ENCODE data around the gene SLC6A18.

The SLC6A18 gene

GRCh38 chr5:1204693-1205242, 20.4 kb upstream of the SLC6A18 start:
- DNase-seq, result no peak

- DNase-seq, result no peak
Observed at GRCh38 chr5:1205255-1206180, 19.7 kb upstream of the SLC6A18 start.

- no peak for DNase-seq
Observed at GRCh38 chr5:1206521-1207412, 18.4 kb upstream of the SLC6A18 start.

GRCh38 chr5:1207555-1207954, 17.6 kb upstream of the SLC6A18 start:
- DNase-seq, result no peak

GRCh38 chr5:1208221-1208742, 16.9 kb upstream of the SLC6A18 start:
- no peak for DNase-seq

- DNase-seq, result peak; percentile 10
Observed at GRCh38 chr5:1208743-1209488, 16.3 kb upstream of the SLC6A18 start.

GRCh38 chr5:1209489-1209852, 15.7 kb upstream of the SLC6A18 start:
- DNase-seq, result no peak

GRCh38 chr5:1209896-1210776, 15.0 kb upstream of the SLC6A18 start:
- DNase-seq, result no peak

GRCh38 chr5:1210832-1211251, 14.3 kb upstream of the SLC6A18 start:
- DNase-seq, result no peak

- DNase-seq, result no peak
Observed at GRCh38 chr5:1211701-1212100, 13.5 kb upstream of the SLC6A18 start.

- no peak for DNase-seq
Observed at GRCh38 chr5:1212271-1212670, 12.9 kb upstream of the SLC6A18 start.

- no peak for DNase-seq
Observed at GRCh38 chr5:1212881-1213280, 12.3 kb upstream of the SLC6A18 start.

GRCh38 chr5:1213508-1214162, 11.5 kb upstream of the SLC6A18 start:
- DNase-seq, result no peak

- DNase-seq, result no peak
Observed at GRCh38 chr5:1214163-1214935, 10.8 kb upstream of the SLC6A18 start.

GRCh38 chr5:1214936-1215220, 10.3 kb upstream of the SLC6A18 start:
- no peak for DNase-seq

- no peak for DNase-seq
Observed at GRCh38 chr5:1215320-1216096, 9.7 kb upstream of the SLC6A18 start.

- DNase-seq, result no peak
Observed at GRCh38 chr5:1216211-1216917, 8.8 kb upstream of the SLC6A18 start.

- DNase-seq, result no peak
Observed at GRCh38 chr5:1216918-1217295, 8.3 kb upstream of the SLC6A18 start.

All from NCI-H526 treated with DMSO at 0.1 percent for 48 hours (cell line).